ENCODE results near the gene VPS13A. TPM values are rescaled to one million over a fixed set of nuclear protein-coding genes. Genes with fewer than 3 reads are reported as not detected.

VPS13A gene
- total and polyA plus RNA-seq, 2 of the 13 experiments (the other 11 are each of a cell fraction or from before 2014, with no cell fraction given), result 20.4 to 20.7 TPM

DNA sequence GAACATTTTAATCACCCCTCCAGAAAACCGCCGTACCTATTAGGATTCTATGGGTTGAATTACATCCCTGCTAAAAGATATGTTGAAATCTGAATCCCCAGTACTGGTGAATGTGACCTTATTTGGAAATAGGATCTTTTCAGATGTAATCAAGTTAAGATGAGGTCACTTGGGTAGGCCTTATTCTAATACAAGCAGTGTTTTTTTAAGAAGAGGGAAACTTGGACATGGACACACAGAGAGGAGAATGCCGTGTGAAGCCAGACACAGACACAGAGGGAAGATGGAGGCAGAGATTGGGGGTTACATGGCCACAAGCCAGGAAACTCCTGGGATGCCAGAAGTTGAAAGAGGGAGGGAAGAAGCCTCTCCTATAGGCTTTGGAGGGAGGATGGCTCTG lies 287.3 kb downstream of the VPS13A start (continued):
- TF ChIP-seq, protein P1, sequence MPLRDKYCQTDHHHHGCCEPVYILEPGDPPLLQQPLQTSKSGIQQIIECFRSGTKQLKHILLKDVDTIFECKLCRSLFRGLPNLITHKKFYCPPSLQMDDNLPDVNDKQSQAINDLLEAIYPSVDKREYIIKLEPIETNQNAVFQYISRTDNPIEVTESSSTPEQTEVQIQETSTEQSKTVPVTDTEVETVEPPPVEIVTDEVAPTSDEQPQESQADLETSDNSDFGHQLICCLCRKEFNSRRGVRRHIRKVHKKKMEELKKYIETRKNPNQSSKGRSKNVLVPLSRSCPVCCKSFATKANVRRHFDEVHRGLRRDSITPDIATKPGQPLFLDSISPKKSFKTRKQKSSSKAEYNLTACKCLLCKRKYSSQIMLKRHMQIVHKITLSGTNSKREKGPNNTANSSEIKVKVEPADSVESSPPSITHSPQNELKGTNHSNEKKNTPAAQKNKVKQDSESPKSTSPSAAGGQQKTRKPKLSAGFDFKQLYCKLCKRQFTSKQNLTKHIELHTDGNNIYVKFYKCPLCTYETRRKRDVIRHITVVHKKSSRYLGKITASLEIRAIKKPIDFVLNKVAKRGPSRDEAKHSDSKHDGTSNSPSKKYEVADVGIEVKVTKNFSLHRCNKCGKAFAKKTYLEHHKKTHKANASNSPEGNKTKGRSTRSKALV (CRISPR knock-in tag; IDR thresholded peaks at IDR 0.05), result no peak
- TF ChIP-seq, protein P2, sequence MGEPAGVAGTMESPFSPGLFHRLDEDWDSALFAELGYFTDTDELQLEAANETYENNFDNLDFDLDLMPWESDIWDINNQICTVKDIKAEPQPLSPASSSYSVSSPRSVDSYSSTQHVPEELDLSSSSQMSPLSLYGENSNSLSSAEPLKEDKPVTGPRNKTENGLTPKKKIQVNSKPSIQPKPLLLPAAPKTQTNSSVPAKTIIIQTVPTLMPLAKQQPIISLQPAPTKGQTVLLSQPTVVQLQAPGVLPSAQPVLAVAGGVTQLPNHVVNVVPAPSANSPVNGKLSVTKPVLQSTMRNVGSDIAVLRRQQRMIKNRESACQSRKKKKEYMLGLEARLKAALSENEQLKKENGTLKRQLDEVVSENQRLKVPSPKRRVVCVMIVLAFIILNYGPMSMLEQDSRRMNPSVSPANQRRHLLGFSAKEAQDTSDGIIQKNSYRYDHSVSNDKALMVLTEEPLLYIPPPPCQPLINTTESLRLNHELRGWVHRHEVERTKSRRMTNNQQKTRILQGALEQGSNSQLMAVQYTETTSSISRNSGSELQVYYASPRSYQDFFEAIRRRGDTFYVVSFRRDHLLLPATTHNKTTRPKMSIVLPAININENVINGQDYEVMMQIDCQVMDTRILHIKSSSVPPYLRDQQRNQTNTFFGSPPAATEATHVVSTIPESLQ (CRISPR knock-in tag; conservative IDR thresholded peaks at IDR 0.05), result no peak
- TF ChIP-seq TBX2 (CRISPR knock-in tag; IDR thresholded peaks at IDR 0.05; ENCODE audit: borderline replicate concordance) (no peak), RFXANK (CRISPR knock-in tag; IDR thresholded peaks at IDR 0.05) (no peak)
- TF ChIP-seq, protein P3, sequence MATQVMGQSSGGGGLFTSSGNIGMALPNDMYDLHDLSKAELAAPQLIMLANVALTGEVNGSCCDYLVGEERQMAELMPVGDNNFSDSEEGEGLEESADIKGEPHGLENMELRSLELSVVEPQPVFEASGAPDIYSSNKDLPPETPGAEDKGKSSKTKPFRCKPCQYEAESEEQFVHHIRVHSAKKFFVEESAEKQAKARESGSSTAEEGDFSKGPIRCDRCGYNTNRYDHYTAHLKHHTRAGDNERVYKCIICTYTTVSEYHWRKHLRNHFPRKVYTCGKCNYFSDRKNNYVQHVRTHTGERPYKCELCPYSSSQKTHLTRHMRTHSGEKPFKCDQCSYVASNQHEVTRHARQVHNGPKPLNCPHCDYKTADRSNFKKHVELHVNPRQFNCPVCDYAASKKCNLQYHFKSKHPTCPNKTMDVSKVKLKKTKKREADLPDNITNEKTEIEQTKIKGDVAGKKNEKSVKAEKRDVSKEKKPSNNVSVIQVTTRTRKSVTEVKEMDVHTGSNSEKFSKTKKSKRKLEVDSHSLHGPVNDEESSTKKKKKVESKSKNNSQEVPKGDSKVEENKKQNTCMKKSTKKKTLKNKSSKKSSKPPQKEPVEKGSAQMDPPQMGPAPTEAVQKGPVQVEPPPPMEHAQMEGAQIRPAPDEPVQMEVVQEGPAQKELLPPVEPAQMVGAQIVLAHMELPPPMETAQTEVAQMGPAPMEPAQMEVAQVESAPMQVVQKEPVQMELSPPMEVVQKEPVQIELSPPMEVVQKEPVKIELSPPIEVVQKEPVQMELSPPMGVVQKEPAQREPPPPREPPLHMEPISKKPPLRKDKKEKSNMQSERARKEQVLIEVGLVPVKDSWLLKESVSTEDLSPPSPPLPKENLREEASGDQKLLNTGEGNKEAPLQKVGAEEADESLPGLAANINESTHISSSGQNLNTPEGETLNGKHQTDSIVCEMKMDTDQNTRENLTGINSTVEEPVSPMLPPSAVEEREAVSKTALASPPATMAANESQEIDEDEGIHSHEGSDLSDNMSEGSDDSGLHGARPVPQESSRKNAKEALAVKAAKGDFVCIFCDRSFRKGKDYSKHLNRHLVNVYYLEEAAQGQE (IDR thresholded peaks at IDR 0.05; ENCODE audit: borderline replicate concordance in 1 of 2, low read depth in 1 of 2, low read length in 2 of 2), result no peak

Data from HepG2 (cell line).